Lung (tissue), 12 donors: ENCODE measurements around the gene OPCML. TPM values are rescaled to one million over a fixed set of nuclear protein-coding genes. Genes with fewer than 3 reads are reported as not detected.

ENCODE experiments used
- ATAC-seq: fragments of 200-7000 bp; cut with Tn5 transposase; one replicate; pipeline ENCODE4 v1.9.1; 2020; ENCODE audit warnings: moderate number of reproducible peaks; ENCODE audit not compliant: insufficient read depth, low FRiP score
- DNase-seq, 3 donors: peaks; one replicate each; pipeline ENCODE4 v3.0.0-alpha.2; 2013 to 2017
- H3K27ac ChIP-seq, 2 donors: one replicate each; pipeline ENCODE4 v1.5.1; 2013; ENCODE audit warnings: mild to moderate bottlenecking in 2 of 2, moderate library complexity in 2 of 2, control low read depth in 1 of 2, inconsistent platforms in 1 of 2, low read depth in 1 of 2, low read length in 1 of 2
- H3K27me3 ChIP-seq, 3 donors: one replicate each; pipeline ENCODE4 v1.5.1; 2013; ENCODE audit warnings: low read length in 2 of 3; ENCODE audit not compliant: control insufficient read depth in 3 of 3, insufficient read depth in 3 of 3
- H3K36me3 ChIP-seq, 4 donors: one replicate each; pipeline ENCODE4 v1.5.1; 2013; ENCODE audit warnings: low read length in 4 of 4, mild to moderate bottlenecking in 1 of 4, moderate library complexity in 1 of 4; ENCODE audit not compliant: control insufficient read depth in 4 of 4, insufficient read depth in 4 of 4
- H3K4me1 ChIP-seq, 5 donors: one replicate each; pipeline ENCODE4 v1.5.1; 2013; ENCODE audit warnings: low read length in 5 of 5, mild to moderate bottlenecking in 2 of 5, moderate library complexity in 1 of 5; ENCODE audit not compliant: control insufficient read depth in 5 of 5, insufficient read depth in 5 of 5
- H3K4me3 ChIP-seq: one replicate; pipeline ENCODE4 v1.5.1; 2013; ENCODE audit warnings: mild to moderate bottlenecking, control low read depth, moderate library complexity
- H3K9ac ChIP-seq, 2 donors: one replicate each; pipeline ENCODE4 v1.5.1; 2013; ENCODE audit warnings: low read length in 2 of 2, control low read depth in 1 of 2; ENCODE audit not compliant: insufficient read depth in 1 of 2
- H3K9me3 ChIP-seq, 4 donors: one replicate each; pipeline ENCODE4 v1.5.1; 2013; ENCODE audit warnings: low read length in 3 of 4, mild to moderate bottlenecking in 1 of 4, moderate library complexity in 1 of 4; ENCODE audit not compliant: control insufficient read depth in 4 of 4, insufficient read depth in 3 of 4
- CTCF ChIP-seq: IDR thresholded peaks from 2 replicates; pipeline ENCODE4 v1.5.1; 2012; ENCODE audit warnings: mild to moderate bottlenecking; ENCODE audit errors: control extremely low read depth, extremely low read depth
- WGBS, 2 donors: extraction: QIAGEN DNeasy Blood & Tissue Kit; methylation state at CpG; one replicate each; pipeline ENCODE4 v1.1.7; 2013; 5-methylcytosine and 5-hydroxymethylcytosine counted together
- polyA plus RNA-seq, 2 donors: library from polyadenylated mRNA; stranded (reverse); fragments of 200-250 nt; gene quantifications; one replicate each; pipeline ENCODE4 v1.2.1, GENCODE V29; 2013
- total RNA-seq, 2 donors: library from RNA; depleted of rRNA in 1 of 2; stranded (reverse); fragments of >200 nt in 1 of 2; gene quantifications; one replicate each; pipeline ENCODE4 v1.2.1, GENCODE V29; 2014 to 2021
- donor health status: control.
- donor health status: control.
- donor health status: Bipolar disorder and iron deficiency.
- donor health status: healthy.
- donor health status: DM: yes; HTN: yes; CAD: no.

OPCML gene
- total and polyA plus RNA-seq, 4 donors: 0.49 to 0.74 TPM; not detected in 2

GRCh38 chr11:132718711-132719671, 813.3 kb downstream of the OPCML start:
- no peaks in the 10 kb centered on the region for H3K9me3 ChIP-seq
- no peak overlapping the region for H3K27ac ChIP-seq
- DNase-seq (peak in 2 of 3 donors; percentile 3 to 13), ATAC-seq (no peak)
- no peaks in the 10 kb centered on the region for H3K36me3 ChIP-seq
- TF ChIP-seq CTCF: no peak
- no peak overlapping the region for H3K9ac ChIP-seq
- no peak overlapping the region for H3K4me3 ChIP-seq
- peaks cover 0 to 4% (median 0%) of the 10 kb centered on the region in 5 donors for H3K4me1 ChIP-seq
- WGBS, 2 donors: 44 to 56% methylated on average over 27 of the region's 27 CpGs
- H3K27me3 ChIP-seq: no peaks in the 10 kb centered on the region

GRCh38 chr11:132717824-132718223, 814.5 kb downstream of the OPCML start:
- Histone ChIP-seq H3K36me3 (no peaks in the 10 kb centered on the region), H3K27ac (no peak overlapping the region), H3K9me3 (no peaks in the 10 kb centered on the region), H3K9ac (no peak overlapping the region), H3K4me1 (peaks cover 0 to 4% (median 0%) of the 10 kb centered on the region in 5 donors), H3K27me3 (no peaks in the 10 kb centered on the region), H3K4me3 (no peak overlapping the region)
- TF ChIP-seq CTCF: no peak
- ATAC-seq (no peak), DNase-seq (no peak)
- WGBS, 2 donors: 77 to 82% methylated on average over 8 of the region's 8 CpGs

GRCh38 chr11:132716037-132716436, 816.3 kb downstream of the OPCML start:
- Histone ChIP-seq H3K9ac (no peak overlapping the region), H3K27ac (no peak overlapping the region), H3K9me3 (no peaks in the 10 kb centered on the region), H3K27me3 (peaks cover 0 to 4% (median 0%) of the 10 kb centered on the region in 3 donors), H3K36me3 (no peaks in the 10 kb centered on the region), H3K4me3 (no peak overlapping the region), H3K4me1 (peaks cover 0 to 4% (median 0%) of the 10 kb centered on the region in 5 donors)
- no peak for DNase-seq
- ATAC-seq: no peak
- 67 to 91% methylated on average over 2 of the region's 2 CpGs for WGBS, 2 donors
- TF ChIP-seq CTCF: no peak
